GM18907 (cell line): ENCODE measurements around the gene GFRA1.
"Not testable (repeated sequence)": the region's sequence is repeated elsewhere in the genome, so short reads cannot be mapped to it uniquely, and the experiment has no call there.

ENCODE experiments used
- ATAC-seq: cut with Tn5 transposase; IDR thresholded peaks from one replicate; pipeline ENCODE4 v1.9.1; 2021; ENCODE audit warnings: mild to moderate bottlenecking, moderate library complexity; ENCODE audit not compliant: unreplicated experiment

Gene GFRA1

GRCh38 chr10:116079355-116079754 lies 193.7 kb downstream of the GFRA1 start:
- ATAC-seq = no peak

GRCh38 chr10:116076621-116077020 lies 196.4 kb downstream of the GFRA1 start:
- no peak for ATAC-seq

GRCh38 chr10:116073510-116073909 lies 199.5 kb downstream of the GFRA1 start:
- no peak for ATAC-seq

- no peak for ATAC-seq
These were observed 200.0 kb downstream of the GFRA1 start for GRCh38 chr10:116073001-116073400.

GRCh38 chr10:116071453-116072148 lies 201.4 kb downstream of the GFRA1 start:
- no peak for ATAC-seq

GRCh38 chr10:116070743-116071320 lies 202.2 kb downstream of the GFRA1 start:
- ATAC-seq = no peak

- ATAC-seq = no peak
These were observed 203.2 kb downstream of the GFRA1 start for GRCh38 chr10:116069856-116070255.

- ATAC-seq = no peak
These were observed 205.2 kb downstream of the GFRA1 start for GRCh38 chr10:116067825-116068224.

- ATAC-seq = no peak
These were observed 209.9 kb downstream of the GFRA1 start for GRCh38 chr10:116063107-116063506.

- ATAC-seq = no peak
These were observed 212.1 kb downstream of the GFRA1 start for GRCh38 chr10:116060864-116061263.

GRCh38 chr10:116059320-116059719 lies 213.7 kb downstream of the GFRA1 start:
- no peak for ATAC-seq

GRCh38 chr10:116056445-116057293 lies 216.3 kb downstream of the GFRA1 start:
- ATAC-seq = no peak

GRCh38 chr10:116055917-116056252 lies 217.1 kb downstream of the GFRA1 start:
- no peak for ATAC-seq

- ATAC-seq = no peak
These were observed 217.6 kb downstream of the GFRA1 start for GRCh38 chr10:116055252-116055916.

- no peak for ATAC-seq
These were observed 219.1 kb downstream of the GFRA1 start for GRCh38 chr10:116053910-116054309.

GRCh38 chr10:116053009-116053730 lies 219.8 kb downstream of the GFRA1 start:
- not testable (repeated sequence) for ATAC-seq

- not testable (repeated sequence) for ATAC-seq
These were observed 220.5 kb downstream of the GFRA1 start for GRCh38 chr10:116052522-116052921.

GRCh38 chr10:116049974-116050304 lies 223.1 kb downstream of the GFRA1 start:
- no peak for ATAC-seq

- ATAC-seq = no peak
These were observed 223.6 kb downstream of the GFRA1 start for GRCh38 chr10:116049158-116049973.
